ENCODE measurements around the gene PC.

PC gene

DNA sequence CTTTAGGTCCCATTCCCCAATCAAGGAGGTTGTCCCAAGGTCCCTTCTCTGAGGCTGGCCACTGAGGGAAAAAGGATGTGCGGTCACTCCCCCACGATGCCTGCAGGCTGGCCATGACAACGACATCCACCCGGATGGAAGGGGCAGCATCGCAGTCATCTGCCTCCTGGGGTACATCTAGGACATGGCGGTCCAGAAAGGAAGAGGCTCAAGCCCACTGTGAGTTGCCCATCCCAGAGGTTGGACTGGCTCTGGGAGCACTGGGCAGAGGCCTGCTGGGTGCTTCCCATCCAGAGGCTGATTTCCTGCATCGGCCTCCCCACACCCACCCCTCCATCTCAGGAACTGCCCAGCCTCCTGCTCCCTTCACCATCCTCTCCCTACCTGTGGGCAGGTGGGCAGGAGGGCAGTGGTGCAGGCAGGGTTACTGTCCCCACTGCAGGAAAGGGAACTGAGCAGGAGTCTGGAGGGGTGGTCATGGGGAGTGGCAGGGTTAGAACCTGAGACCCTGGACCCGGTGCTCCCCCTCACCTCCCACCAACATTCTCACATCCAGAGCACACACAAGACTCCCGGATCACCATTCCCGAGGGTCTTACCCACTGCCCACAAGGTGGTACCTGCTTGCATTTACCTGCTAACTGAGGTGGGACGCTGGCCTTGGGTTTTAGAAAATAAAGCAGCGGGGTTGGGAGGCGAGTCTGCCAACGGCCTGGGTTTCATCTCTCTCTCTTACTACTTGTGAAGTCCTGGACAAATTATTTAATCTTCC is 110.5 kb downstream of the PC start:
- TF ChIP-seq, protein P1, sequence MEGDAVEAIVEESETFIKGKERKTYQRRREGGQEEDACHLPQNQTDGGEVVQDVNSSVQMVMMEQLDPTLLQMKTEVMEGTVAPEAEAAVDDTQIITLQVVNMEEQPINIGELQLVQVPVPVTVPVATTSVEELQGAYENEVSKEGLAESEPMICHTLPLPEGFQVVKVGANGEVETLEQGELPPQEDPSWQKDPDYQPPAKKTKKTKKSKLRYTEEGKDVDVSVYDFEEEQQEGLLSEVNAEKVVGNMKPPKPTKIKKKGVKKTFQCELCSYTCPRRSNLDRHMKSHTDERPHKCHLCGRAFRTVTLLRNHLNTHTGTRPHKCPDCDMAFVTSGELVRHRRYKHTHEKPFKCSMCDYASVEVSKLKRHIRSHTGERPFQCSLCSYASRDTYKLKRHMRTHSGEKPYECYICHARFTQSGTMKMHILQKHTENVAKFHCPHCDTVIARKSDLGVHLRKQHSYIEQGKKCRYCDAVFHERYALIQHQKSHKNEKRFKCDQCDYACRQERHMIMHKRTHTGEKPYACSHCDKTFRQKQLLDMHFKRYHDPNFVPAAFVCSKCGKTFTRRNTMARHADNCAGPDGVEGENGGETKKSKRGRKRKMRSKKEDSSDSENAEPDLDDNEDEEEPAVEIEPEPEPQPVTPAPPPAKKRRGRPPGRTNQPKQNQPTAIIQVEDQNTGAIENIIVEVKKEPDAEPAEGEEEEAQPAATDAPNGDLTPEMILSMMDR (IDR thresholded peaks at IDR 0.05; ENCODE audit: low read depth, low read length), result no peak
- DNase-seq (ENCODE audit: low read depth, low spot score), result no peak
- in situ Hi-C loops (cut with HindIII; ENCODE audit: low sequenced_read_pairs), result no loop called here
- no peak overlapping the region for H3K4me3 ChIP-seq (ENCODE audit: low read depth, low read length)

DNA sequence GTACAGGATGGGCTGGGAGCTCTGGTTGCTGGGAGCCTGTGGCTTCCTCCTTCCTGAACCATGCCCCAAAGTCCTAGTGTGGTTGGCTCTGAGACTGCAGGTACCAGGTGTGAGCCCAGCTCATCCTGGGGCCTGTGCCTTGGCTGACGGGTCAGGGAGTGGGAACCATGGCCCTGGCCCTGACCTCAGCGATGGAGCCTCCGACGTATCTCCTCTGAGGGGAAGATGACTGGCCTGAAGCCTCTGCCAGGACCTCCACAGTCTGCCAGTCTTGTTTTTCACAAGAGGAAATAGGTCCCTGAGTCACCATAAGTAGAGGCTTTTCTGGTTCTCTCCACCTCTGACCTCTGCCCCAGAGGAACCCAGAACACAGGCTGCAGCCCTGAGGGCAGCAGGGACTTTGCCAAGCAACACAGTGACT is 111.5 kb downstream of the PC start:
- in situ Hi-C loops (cut with HindIII; ENCODE audit: low sequenced_read_pairs), result no loop called here
- TF ChIP-seq, protein P1 (IDR thresholded peaks at IDR 0.05; ENCODE audit: low read depth, low read length), result no peak
- no peak for DNase-seq (ENCODE audit: low read depth, low spot score)
- H3K4me3 ChIP-seq (ENCODE audit: low read depth, low read length), result no peak overlapping the region

DNA sequence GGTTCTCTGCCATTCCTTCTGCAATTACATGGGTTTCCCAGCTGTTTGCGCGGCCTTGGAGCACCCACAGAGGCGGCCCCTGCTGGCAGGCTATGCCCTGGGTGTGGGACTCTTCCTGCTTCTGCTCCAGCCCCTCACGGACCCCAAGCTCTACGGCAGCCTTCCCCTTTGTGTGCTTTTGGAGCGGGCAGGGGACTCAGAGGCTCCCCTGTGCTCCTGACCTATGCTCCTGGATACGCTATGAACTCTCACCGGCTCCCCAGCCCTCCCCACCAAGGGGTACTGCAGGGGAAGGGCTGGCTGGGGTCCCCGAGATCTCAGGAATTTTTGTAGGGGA is 112.3 kb downstream of the PC start:
- TF ChIP-seq, protein P1 (IDR thresholded peaks at IDR 0.05; ENCODE audit: low read depth, low read length), result no peak
- no peak overlapping the region for H3K4me3 ChIP-seq (ENCODE audit: low read depth, low read length)
- in situ Hi-C loops (cut with HindIII; ENCODE audit: low sequenced_read_pairs), result no loop called here
- no peak for DNase-seq (ENCODE audit: low read depth, low spot score)

DNA sequence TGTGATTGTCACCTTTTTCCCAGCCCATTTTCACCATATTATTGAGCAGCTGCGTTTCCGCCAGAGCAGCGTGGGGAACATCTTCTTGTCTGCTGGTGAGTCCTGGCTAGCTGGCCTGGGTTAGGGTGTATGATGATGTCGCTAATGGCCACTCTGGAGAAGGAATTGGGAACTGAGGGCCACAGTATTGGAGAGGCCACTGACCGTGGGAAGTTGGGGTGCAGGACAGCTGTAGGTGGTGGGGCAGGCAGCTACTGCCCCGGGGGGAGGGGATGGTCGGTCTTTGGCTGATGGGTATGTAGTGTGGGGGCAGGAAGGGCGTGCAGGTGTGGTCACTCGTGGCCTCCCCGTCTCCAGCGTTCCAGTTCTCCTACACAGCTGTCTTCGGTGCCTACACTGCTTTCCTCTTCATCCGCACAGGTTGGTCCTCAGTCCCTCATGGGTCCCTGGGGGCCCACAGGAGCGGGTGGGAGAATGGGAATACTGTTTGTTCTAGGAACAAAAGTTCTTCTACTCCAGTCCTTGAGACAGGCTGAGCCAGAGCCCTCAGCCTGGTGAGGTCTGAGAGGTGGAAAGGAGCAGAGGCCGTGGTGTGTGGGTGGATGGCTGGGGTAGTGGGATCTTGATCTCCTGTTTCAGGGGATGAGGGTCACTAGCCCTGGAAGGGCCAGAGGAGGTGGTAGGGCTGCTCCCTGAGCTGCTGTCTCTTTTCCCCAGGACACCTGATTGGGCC is 112.9 kb downstream of the PC start:
- TF ChIP-seq, protein P1 (IDR thresholded peaks at IDR 0.05; ENCODE audit: low read depth, low read length), result no peak
- in situ Hi-C loops (cut with HindIII; ENCODE audit: low sequenced_read_pairs), result no loop called here
- H3K4me3 ChIP-seq (ENCODE audit: low read depth, low read length), result no peak overlapping the region
- no peak for DNase-seq (ENCODE audit: low read depth, low spot score)

DNA sequence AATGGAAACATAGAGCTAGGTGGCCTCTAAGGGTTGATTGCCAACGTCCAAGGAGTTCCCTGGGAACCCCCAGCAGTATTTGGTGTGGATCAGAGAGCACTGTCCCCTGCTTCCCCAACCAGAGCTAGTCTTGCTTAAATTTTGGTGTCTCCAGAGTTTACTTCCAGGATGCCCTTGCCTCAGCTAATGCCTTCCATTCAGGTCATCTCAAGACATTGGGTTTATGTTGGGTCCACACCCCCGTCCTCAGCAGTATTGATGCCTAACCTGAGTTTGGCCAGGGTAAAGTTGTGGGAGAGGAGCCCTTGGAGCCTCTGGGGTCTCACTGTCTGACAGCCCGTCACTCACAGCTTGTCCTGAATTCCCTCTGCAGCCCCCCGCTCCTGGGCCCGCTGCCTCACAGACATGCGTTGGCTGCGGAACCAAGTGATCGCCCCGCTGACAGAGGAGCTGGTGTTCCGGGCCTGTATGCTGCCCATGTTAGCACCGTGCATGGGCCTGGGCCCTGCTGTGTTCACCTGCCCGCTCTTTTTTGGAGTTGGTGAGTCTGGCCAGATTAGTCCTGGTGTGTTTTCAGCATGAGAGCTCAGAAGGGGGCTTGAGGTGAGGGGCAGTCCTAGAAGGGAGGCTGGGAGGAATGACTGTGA is 113.6 kb downstream of the PC start:
- TF ChIP-seq, protein P1 (IDR thresholded peaks at IDR 0.05; ENCODE audit: low read depth, low read length), result no peak
- H3K4me3 ChIP-seq (ENCODE audit: low read depth, low read length), result peak overlapping the region; percentile 89
- in situ Hi-C loops (cut with HindIII; ENCODE audit: low sequenced_read_pairs), result no loop called here
- no peak for DNase-seq (ENCODE audit: low read depth, low spot score)

DNA sequence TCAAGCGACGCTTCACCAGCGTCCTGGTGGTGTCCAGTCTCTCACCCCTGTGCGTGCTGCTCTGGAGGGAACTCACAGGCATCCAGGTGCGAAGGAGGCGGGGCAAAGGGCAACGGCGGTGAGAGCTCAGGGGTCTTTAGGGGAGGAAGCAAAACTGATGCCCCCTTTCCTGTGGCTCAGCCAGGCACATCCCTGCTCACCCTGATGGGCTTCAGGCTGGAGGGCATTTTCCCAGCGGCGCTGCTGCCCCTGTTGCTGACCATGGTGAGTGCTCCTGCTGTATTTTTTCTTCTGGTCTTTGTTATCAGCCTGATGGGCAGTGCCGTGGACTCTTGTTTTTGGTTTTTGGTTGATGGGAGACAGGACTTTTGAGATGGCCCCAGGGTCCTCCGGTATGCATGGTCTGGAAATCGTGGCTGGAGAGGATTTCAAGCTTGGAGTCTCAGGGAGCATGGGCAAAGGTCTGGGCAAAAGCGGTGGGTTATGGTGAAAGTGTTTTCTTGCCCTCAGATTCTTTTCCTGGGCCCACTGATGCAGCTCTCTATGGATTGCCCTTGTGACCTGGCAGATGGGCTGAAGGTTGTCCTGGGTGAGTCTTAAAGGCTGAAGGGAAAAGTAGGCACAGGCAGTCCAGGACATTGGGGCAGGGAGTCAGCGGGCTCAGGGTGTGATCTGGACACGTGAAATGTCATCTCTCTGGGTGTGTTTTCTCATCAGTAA is 114.2 kb downstream of the PC start:
- DNase-seq (ENCODE audit: low read depth, low spot score), result no peak
- in situ Hi-C loops (cut with HindIII; ENCODE audit: low sequenced_read_pairs), result no loop called here
- TF ChIP-seq, protein P1 (IDR thresholded peaks at IDR 0.05; ENCODE audit: low read depth, low read length), result no peak
- peak overlapping the region; percentile 89 for H3K4me3 ChIP-seq (ENCODE audit: low read depth, low read length)
